Hepatocyte (in vitro differentiated cells): ENCODE data around the gene CLSTN1. TPM values are rescaled to one million over a fixed set of nuclear protein-coding genes. Genes with fewer than 3 reads are reported as not detected.
A peak's percentile ranks its signal among the peaks of the same experiment; 100 is the strongest.
"Not testable (repeated sequence)": the region's sequence is repeated elsewhere in the genome, so short reads cannot be mapped to it uniquely, and the experiment has no call there.

Source experiments
- DNase-seq: peaks from one replicate; pipeline ENCODE4 v3.0.0-alpha.2; 2016; ENCODE audit warnings: low spot score
- H2AFZ ChIP-seq: fragments of 200-600 bp; sonication (generic); 2 replicates; pipeline ENCODE4 v1.6.0; 2016; ENCODE audit warnings: antibody characterized with exemption, mild to moderate bottlenecking
- H3K27ac ChIP-seq: fragments of 200-600 bp; sonication (generic); 2 replicates; pipeline ENCODE4 v1.5.1; 2016; ENCODE audit warnings: mild to moderate bottlenecking
- H3K27me3 ChIP-seq: fragments of 200-600 bp; sonication (generic); 2 replicates; pipeline ENCODE4 v1.6.1; 2016
- H3K36me3 ChIP-seq: fragments of 200-600 bp; sonication (generic); replicated peaks from 2 replicates; pipeline ENCODE4 v1.5.1; 2016; ENCODE audit warnings: low read depth; ENCODE audit not compliant: insufficient read depth
- H3K4me1 ChIP-seq: fragments of 200-600 bp; sonication (generic); 2 replicates; pipeline ENCODE4 v1.5.1; 2016; ENCODE audit warnings: mild to moderate bottlenecking, moderate library complexity; ENCODE audit not compliant: insufficient read depth
- H3K4me2 ChIP-seq: fragments of 200-600 bp; sonication (generic); 2 replicates; pipeline ENCODE4 v1.6.0; 2016
- H3K4me3 ChIP-seq: fragments of 200-600 bp; sonication (generic); 2 replicates; pipeline ENCODE4 v1.5.1; 2016; ENCODE audit warnings: mild to moderate bottlenecking
- H3K79me2 ChIP-seq: fragments of 200-600 bp; sonication (generic); 2 replicates; pipeline ENCODE4 v1.6.0; 2017; ENCODE audit warnings: mild to moderate bottlenecking
- H3K9me2 ChIP-seq: fragments of 200-600 bp; sonication (generic); replicated peaks from 2 replicates; pipeline ENCODE4 v1.6.0; 2017; ENCODE audit warnings: mild to moderate bottlenecking; ENCODE audit not compliant: insufficient read depth
- H3K9me3 ChIP-seq: fragments of 200-600 bp; sonication (generic); 2 replicates; pipeline ENCODE4 v1.5.1; 2016; ENCODE audit warnings: low read depth, mild to moderate bottlenecking
- H4K20me1 ChIP-seq: fragments of 200-600 bp; sonication (generic); 2 replicates; pipeline ENCODE4 v1.6.0; 2016; ENCODE audit warnings: mild to moderate bottlenecking; ENCODE audit not compliant: insufficient read depth, poor library complexity, severe bottlenecking
- CTCF ChIP-seq: fragments of 200-600 bp; sonication (generic); IDR thresholded peaks from 2 replicates; pipeline ENCODE4 v1.5.1; 2016; ENCODE audit warnings: antibody characterized with exemption, mild to moderate bottlenecking; ENCODE audit not compliant: poor library complexity
- EZH2 ChIP-seq: fragments of 200-600 bp; sonication (generic); IDR thresholded peaks from 2 replicates; pipeline ENCODE4 v1.6.1; 2016; ENCODE audit warnings: antibody characterized with exemption, mild to moderate bottlenecking, borderline replicate concordance
- EZH2phosphoT487 ChIP-seq: fragments of 200-600 bp; sonication (generic); IDR thresholded peaks from one replicate; pipeline ENCODE4 v1.6.1; 2018; ENCODE audit warnings: antibody characterized with exemption, mild to moderate bottlenecking, low read depth, moderate library complexity; ENCODE audit not compliant: unreplicated experiment, severe bottlenecking
- WGBS: methylation state at CpG from one replicate; pipeline ENCODE4 v1.1.6; 2016; ENCODE audit warnings: low lambda C conversion rate; ENCODE audit errors: missing lambda C conversion rate; 5-methylcytosine and 5-hydroxymethylcytosine counted together
- polyA plus RNA-seq: library from polyadenylated mRNA; unstranded; fragments of >200 nt; fragmentation: Nextera tagmentation; extraction: Ambion mirVana; gene quantifications from 2 replicates; pipeline ENCODE4 v1.2.1, GENCODE V29; 2016
- total RNA-seq: library from RNA; depleted of rRNA; stranded (reverse); fragments of >200 nt; gene quantifications from 2 replicates; pipeline ENCODE4 v1.2.3, GENCODE V29; 2014

Gene CLSTN1
- total and polyA plus RNA-seq, 2 experiments from 2014 or later = 47.7 to 74.2 TPM

- no peak for DNase-seq
- Histone ChIP-seq H3K4me2 (no peak overlapping the region), H3K27me3 (no peaks in the 10 kb centered on the region), H4K20me1 (no peaks in the 10 kb centered on the region), H3K4me3 (no peak overlapping the region), H3K4me1 (no peaks in the 10 kb centered on the region), H2AFZ (no peak overlapping the region), H3K9me3 (no peaks in the 10 kb centered on the region), H3K36me3 (no peaks in the 10 kb centered on the region), H3K79me2 (peaks cover 28% of the 10 kb centered on the region), H3K9me2 (no peaks in the 10 kb centered on the region), H3K27ac (no peak overlapping the region)
- TF ChIP-seq EZH2phosphoT487 = no peak
- 99% methylated on average over 6 of the region's 24 CpGs for WGBS
Observed at GRCh38 chr1:9767964-9768668, 55.6 kb downstream of the CLSTN1 start.

- whole genome bisulfite sequencing = 90% methylated on average over 13 of the region's 15 CpGs
- no peak for TF ChIP-seq EZH2phosphoT487
- TF ChIP-seq CTCF = no peak
- TF ChIP-seq EZH2 = no peak
Observed at GRCh38 chr1:9766759-9767442, 56.9 kb downstream of the CLSTN1 start.

GRCh38 chr1:9764550-9764949 is 59.2 kb downstream of the CLSTN1 start:
- 95% methylated on average over 3 of the region's 3 CpGs for WGBS
- no peaks in the 10 kb centered on the region for H3K27me3 ChIP-seq
- no peak overlapping the region for H3K27ac ChIP-seq
- TF ChIP-seq EZH2phosphoT487 (no peak), CTCF (no peak), EZH2 (no peak)
- no peaks in the 10 kb centered on the region for H3K9me2 ChIP-seq
- H3K4me1 ChIP-seq = no peaks in the 10 kb centered on the region
- H3K79me2 ChIP-seq = peaks cover 36% of the 10 kb centered on the region
- DNase-seq = no peak
- H3K36me3 ChIP-seq = no peaks in the 10 kb centered on the region
- no peaks in the 10 kb centered on the region for H4K20me1 ChIP-seq
- no peak overlapping the region for H2AFZ ChIP-seq
- no peak overlapping the region for H3K4me3 ChIP-seq
- no peaks in the 10 kb centered on the region for H3K9me3 ChIP-seq
- no peak overlapping the region for H3K4me2 ChIP-seq

More at GRCh38 chr1:9766759-9767442, 56.9 kb downstream of the CLSTN1 start:
- Histone ChIP-seq H3K9me2 (no peaks in the 10 kb centered on the region), H3K36me3 (no peaks in the 10 kb centered on the region), H3K4me1 (no peaks in the 10 kb centered on the region), H3K27ac (peak overlapping the region; percentile 31), H3K4me2 (no peak overlapping the region), H3K27me3 (no peaks in the 10 kb centered on the region), H3K4me3 (no peak overlapping the region), H4K20me1 (no peaks in the 10 kb centered on the region), H2AFZ (no peak overlapping the region), H3K9me3 (no peaks in the 10 kb centered on the region), H3K79me2 (peaks cover 28% of the 10 kb centered on the region)
- DNase-seq = peak; percentile 23

- Histone ChIP-seq H3K4me2 (no peak overlapping the region), H3K9me2 (no peaks in the 10 kb centered on the region), H3K9me3 (no peaks in the 10 kb centered on the region), H3K27ac (no peak overlapping the region), H3K27me3 (no peaks in the 10 kb centered on the region), H3K36me3 (no peaks in the 10 kb centered on the region), H3K4me3 (no peak overlapping the region), H3K79me2 (peaks cover 37% of the 10 kb centered on the region), H2AFZ (no peak overlapping the region), H3K4me1 (no peaks in the 10 kb centered on the region), H4K20me1 (no peaks in the 10 kb centered on the region)
- no peak for DNase-seq
- TF ChIP-seq CTCF (no peak), EZH2phosphoT487 (no peak), EZH2 (no peak)
- 79% methylated on average over 2 of the region's 2 CpGs for WGBS
Observed at GRCh38 chr1:9763914-9764313, 59.9 kb downstream of the CLSTN1 start.

- H3K36me3 ChIP-seq, DNase-seq, H3K4me2 ChIP-seq, H3K4me1 ChIP-seq, H3K9me3 ChIP-seq, H3K9me2 ChIP-seq, H4K20me1 ChIP-seq, H3K27me3 ChIP-seq, H3K27ac ChIP-seq, H3K4me3 ChIP-seq, H2AFZ ChIP-seq: not testable (repeated sequence)
- H3K79me2 ChIP-seq = peaks cover 51% of the 10 kb centered on the region
- over 99% methylated on average over 13 of the region's 25 CpGs for WGBS
Observed at GRCh38 chr1:9762446-9762845, 61.3 kb downstream of the CLSTN1 start.
